GM18907 (cell line): ENCODE measurements around the gene RASGRF1.

Experiments used
- ATAC-seq: cut with Tn5 transposase; IDR thresholded peaks from one replicate; pipeline ENCODE4 v1.9.1; 2021; ENCODE audit warnings: mild to moderate bottlenecking, moderate library complexity; ENCODE audit not compliant: unreplicated experiment

Gene RASGRF1

GRCh38 chr15:79101866-79102581 is 11.4 kb upstream of the RASGRF1 start:
- no peak for ATAC-seq

GRCh38 chr15:79099692-79100091 is 9.1 kb upstream of the RASGRF1 start:
- no peak for ATAC-seq

- no peak for ATAC-seq
Observed at GRCh38 chr15:79094611-79095021, 4.0 kb upstream of the RASGRF1 start.

GRCh38 chr15:79093352-79093935 is 2.9 kb upstream of the RASGRF1 start:
- ATAC-seq, result no peak

- no peak for ATAC-seq
Observed at GRCh38 chr15:79092382-79092781, 1.8 kb upstream of the RASGRF1 start.

GRCh38 chr15:79091204-79091867 is 756 bp upstream of the RASGRF1 start:
- ATAC-seq, result no peak

GRCh38 chr15:79089890-79090486 is 592 bp downstream of the RASGRF1 start:
- no peak for ATAC-seq

GRCh38 chr15:79089331-79089889 is 1.2 kb downstream of the RASGRF1 start:
- no peak for ATAC-seq

GRCh38 chr15:79088426-79089205 is 2.0 kb downstream of the RASGRF1 start:
- no peak for ATAC-seq

GRCh38 chr15:79086814-79087213 is 3.8 kb downstream of the RASGRF1 start:
- no peak for ATAC-seq

- ATAC-seq, result no peak
Observed at GRCh38 chr15:79084308-79084968, 6.1 kb downstream of the RASGRF1 start.

- no peak for ATAC-seq
Observed at GRCh38 chr15:79083154-79083553, 7.4 kb downstream of the RASGRF1 start.

GRCh38 chr15:79082363-79083070 is 8.1 kb downstream of the RASGRF1 start:
- ATAC-seq, result no peak

GRCh38 chr15:79078763-79079410 is 11.7 kb downstream of the RASGRF1 start:
- no peak for ATAC-seq

- ATAC-seq, result no peak
Observed at GRCh38 chr15:79078003-79078402, 12.6 kb downstream of the RASGRF1 start.

GRCh38 chr15:79076661-79077060 is 13.9 kb downstream of the RASGRF1 start:
- no peak for ATAC-seq

- ATAC-seq, result no peak
Observed at GRCh38 chr15:79075256-79075655, 15.3 kb downstream of the RASGRF1 start.

- no peak for ATAC-seq
Observed at GRCh38 chr15:79073336-79073735, 17.2 kb downstream of the RASGRF1 start.

- no peak for ATAC-seq
Observed at GRCh38 chr15:79071901-79072300, 18.7 kb downstream of the RASGRF1 start.
